Stimulated activated naive CD4-positive, alpha-beta T cell treated with Interleukin-2 at 50 U/mL for 16 hours (primary cell): ENCODE measurements around the gene KRTAP9-9.
"Not testable (repeated sequence)": the region's sequence is repeated elsewhere in the genome, so short reads cannot be mapped to it uniquely, and the experiment has no call there.

Source experiments
- DNase-seq: peaks from one replicate; lab custom pipeline; 2025; lab: John Stamatoyannopoulos, UW

The KRTAP9-9 gene

DNA sequence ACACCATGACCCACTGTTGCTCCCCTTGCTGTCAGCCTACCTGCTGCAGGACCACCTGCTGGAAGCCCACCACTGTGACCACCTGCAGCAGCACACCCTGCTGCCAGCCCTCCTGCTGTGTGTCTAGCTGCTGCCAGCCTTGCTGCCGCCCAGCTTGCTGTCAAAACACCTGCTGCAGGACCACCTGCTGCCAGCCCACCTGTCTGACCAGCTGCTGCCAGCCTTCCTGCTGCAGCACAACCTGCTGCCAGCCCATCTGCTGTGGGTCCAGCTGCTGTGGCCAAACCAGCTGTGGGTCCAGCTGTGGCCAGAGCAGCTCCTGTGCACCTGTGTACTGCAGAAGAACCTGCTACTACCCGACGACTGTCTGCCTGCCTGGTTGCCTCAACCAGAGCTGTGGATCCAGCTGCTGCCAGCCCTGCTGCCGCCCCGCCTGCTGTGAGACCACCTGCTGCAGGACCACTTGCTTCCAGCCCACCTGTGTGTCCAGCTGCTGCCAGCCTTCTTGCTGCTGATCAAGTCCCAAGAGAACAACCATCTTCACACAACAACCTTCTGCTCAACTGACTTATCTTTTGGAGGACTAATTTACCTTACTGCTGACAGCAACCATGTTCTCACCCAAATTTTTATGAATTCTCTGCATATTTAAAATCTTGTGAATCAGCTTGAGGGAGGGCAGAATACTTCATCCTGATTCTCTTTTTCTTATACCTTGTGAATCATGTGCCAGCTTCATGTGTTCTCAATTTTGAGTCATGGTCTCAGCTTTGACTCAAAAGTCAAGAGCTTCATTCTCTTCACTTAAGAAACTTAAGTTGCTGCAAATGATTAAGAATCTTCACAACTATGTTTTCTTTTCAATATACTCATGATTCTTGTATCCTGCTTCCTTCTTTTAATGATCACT lies at the start of gene KRTAP9-9:
KRTAP9-9 (plus strand) TSS at position 4 of the 910 bp plus-strand sequence.
- DNase-seq = not testable (repeated sequence)

DNA sequence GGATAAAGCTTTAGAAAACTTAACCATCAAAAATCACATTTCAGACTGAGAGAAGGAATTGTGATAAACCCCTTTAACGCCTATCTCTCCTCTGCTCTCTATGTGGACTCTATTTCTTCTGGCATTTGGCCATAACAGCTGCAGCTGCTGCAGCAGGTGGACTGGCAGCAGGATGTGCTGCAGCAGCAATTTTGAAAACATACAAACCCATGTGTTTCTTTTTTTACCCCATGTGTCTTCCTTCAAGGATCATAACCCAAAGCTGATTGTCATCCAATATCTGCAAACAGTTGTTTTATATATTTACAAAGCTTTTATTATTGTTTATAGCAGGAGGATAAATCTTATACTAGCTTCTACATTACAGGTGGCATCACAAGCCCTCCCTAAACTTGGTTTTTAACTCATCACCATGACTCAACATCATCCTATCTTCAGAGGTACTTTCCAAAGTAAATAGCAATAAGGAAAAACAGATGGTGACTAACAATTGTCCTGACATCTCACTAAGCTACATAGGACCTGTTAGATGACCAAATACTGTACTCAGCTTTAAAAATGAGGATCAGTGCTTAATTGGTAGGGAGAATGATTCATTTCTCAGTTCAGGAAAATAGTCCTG lies 43.2 kb upstream of the KRTAP9-9 start:
- DNase-seq = no peak

- DNase-seq = no peak
Measured at GRCh38 chr17:41212524-41213169, 42.5 kb upstream of the KRTAP9-9 start.

GRCh38 chr17:41215681-41216080 lies 39.5 kb upstream of the KRTAP9-9 start:
- DNase-seq = no peak

DNA sequence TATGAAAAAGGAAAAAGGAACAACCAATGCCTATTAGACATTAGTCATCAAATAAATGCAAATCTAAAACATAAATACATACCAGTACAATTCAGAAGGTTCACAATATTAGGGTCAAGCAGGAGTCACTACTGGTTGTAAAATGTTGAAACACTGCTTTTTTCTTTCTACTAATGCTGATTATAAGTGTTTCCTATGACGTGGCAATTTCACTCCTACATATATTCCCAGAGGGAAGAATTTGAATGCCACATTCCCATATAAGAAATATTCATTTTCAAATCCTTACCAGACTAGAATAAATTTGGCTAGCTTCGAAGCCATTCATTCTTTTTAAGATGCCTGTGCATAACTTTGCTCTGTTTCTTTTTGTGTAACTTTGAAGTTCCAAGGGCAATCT lies 31.4 kb upstream of the KRTAP9-9 start:
- no peak for DNase-seq

- no peak for DNase-seq
Measured at GRCh38 chr17:41226051-41226450, 29.1 kb upstream of the KRTAP9-9 start.

GRCh38 chr17:41226598-41227095 lies 28.5 kb upstream of the KRTAP9-9 start, which contains the start of gene KRTAP9-2:
Gene KRTAP9-2, plus strand, starts transcription at chr17:41226648. Its CDS starts 7 bp downstream, at chr17:41226655.
- not testable (repeated sequence) for DNase-seq

GRCh38 chr17:41230094-41230493 lies 25.1 kb upstream of the KRTAP9-9 start:
- DNase-seq = no peak

DNA sequence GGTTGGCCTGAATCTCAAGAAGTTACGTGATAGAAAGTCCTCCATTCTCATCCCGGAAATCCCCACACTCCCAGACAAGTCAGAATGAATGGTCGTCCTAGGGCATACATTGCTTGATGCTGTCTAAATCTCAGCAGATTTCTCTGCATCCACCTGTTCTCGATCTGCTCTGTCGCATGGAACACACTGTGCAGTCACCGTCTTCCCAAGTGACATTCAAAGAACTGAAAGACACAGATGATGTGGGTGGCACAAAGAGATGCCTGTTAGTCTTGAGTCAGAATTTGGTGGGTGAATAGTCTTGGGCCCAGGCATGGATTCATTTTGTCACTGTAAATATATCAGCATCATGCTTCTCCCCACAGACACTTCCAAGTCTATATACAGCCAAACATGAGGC lies 23.5 kb upstream of the KRTAP9-9 start:
- no peak for DNase-seq

DNA sequence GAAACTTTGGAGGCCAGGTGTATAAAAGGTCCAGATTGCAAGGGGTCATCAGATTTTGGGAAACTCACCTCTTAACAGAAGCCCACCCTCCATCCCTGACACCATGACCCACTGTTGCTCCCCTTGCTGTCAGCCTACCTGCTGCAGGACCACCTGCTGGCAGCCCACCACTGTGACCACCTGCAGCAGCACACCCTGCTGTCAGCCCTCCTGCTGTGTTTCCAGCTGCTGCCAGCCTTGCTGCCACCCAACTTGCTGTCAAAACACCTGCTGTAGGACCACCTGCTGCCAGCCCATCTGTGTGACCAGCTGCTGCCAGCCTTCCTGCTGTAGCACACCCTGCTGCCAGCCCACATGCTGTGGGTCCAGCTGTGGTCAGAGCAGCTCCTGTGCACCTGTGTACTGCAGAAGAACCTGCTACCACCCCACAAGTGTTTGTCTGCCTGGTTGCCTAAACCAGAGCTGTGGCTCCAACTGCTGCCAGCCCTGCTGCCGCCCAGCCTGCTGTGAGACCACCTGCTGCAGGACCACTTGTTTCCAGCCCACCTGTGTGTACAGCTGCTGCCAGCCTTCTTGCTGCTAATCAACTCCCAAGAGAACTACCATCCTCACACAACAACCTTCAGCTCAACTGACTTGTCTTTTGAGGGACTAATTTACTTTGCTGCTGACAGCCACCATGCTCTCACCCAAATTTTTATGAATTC lies 22.6 kb upstream of the KRTAP9-9 start, which contains the start of gene KRTAP9-3:
KRTAP9-3 (plus strand) TSS at position 51 of the 707 bp plus-strand sequence; CDS start at position 104, 53 bp downstream.
- not testable (repeated sequence) for DNase-seq

GRCh38 chr17:41237116-41237515 lies 18.1 kb upstream of the KRTAP9-9 start:
- DNase-seq = not testable (repeated sequence)

GRCh38 chr17:41237949-41238437 lies 17.2 kb upstream of the KRTAP9-9 start, which contains the start of gene KRTAP9-8:
Gene KRTAP9-8, plus strand, starts transcription at chr17:41237999. Its CDS starts 53 bp downstream, at chr17:41238052.
- DNase-seq = not testable (repeated sequence)

DNA sequence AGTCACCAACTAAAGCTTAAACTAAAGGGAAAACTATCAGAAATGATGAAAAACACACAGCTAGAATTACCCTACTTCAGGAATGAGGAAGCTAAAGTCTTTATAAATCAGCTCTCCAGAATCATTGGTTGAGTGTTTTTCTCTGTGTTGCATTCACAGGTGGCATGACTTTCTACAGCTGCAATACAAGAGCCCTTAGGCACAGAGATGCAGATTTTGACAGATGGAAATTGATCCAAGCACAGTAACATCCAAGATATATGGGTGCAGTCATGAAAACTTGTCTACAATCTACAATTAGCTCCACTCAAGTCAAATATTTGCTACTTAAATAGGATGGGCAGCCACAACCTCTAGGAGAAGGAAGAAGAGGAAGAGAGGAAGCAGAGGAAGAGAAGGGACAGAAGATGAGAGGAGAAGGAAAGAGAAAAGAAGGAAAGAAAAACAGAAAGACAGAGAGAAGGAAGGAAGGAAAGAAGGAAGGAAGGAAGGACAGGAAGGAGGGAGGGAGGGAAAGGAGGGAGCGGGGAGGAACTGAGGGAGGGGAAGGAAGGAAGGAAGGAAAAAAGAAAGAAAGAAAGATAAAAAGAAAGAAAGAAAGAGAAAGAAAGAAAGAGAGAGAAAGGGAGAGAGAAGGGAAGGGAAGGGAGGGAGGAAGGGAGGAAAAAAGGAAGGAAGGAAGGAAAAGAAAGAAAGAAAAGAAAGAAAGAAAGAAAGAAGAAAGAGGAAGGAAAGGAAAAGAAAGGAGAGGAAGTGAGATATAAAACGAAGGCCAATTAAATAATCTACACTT lies 8.0 kb upstream of the KRTAP9-9 start:
- not testable (repeated sequence) for DNase-seq

- not testable (repeated sequence) for DNase-seq
Measured at GRCh38 chr17:41249637-41250240, 5.4 kb upstream of the KRTAP9-9 start, which contains the start of gene KRTAP9-4. Gene KRTAP9-4, plus strand, starts transcription at chr17:41249687. Its CDS starts 34 bp downstream, at chr17:41249721.

- DNase-seq = no peak
Measured at GRCh38 chr17:41251261-41251660, 3.9 kb upstream of the KRTAP9-9 start.

- DNase-seq = no peak
Measured at GRCh38 chr17:41254861-41255260, 323 bp upstream of the KRTAP9-9 start.

DNA sequence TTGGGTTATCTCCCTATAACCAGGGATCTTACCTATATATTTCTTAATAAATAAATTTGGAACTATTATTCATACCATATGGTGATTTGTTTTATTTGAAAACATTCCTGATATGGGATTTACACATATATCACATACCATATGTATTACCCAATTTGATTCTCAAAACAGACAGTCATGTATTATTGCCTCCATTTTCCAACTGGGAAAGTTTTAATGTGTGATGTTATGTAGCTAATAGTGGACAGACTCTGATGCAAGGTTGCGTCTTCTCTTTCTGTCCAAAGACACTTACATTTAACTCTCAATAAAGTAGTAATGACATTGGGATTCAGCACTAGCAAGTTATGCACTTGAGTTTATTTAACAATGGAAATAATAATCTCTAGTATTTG lies 1.1 kb downstream of the KRTAP9-9 start:
- no peak for DNase-seq

GRCh38 chr17:41258406-41258805 lies 3.2 kb downstream of the KRTAP9-9 start:
- DNase-seq = no peak

DNA sequence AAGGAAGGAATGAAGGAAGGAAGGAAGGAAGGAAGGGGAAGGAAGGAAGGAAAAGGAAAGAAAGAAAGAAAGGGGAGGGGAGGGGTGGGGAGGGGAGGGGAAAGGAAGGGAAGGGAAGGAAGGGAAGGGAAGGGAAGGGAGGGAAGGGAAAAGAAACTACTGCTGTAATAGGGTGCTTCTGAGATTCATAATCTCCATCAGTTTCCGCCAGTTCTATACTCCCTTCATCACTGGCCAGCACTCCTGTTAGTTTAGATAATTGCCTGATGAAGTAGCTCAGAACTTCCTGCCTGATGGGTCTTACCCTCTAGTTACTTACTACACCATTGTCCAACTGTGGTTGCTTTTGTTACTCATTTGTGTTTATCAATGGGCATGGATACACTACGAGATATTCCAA lies 8.0 kb downstream of the KRTAP9-9 start:
- DNase-seq = no peak

- no peak for DNase-seq
Measured at GRCh38 chr17:41264599-41264998, 9.4 kb downstream of the KRTAP9-9 start.
